Smooth muscle cell (in vitro differentiated cells): ENCODE measurements around the gene TBC1D14. TPM values are rescaled to one million over a fixed set of nuclear protein-coding genes. Genes with fewer than 3 reads are reported as not detected.

Source experiments
- DNase-seq: peaks from one replicate; lab custom pipeline; 2025; ENCODE audit not compliant: unreplicated experiment; lab: John Stamatoyannopoulos, UW
- H2AFZ ChIP-seq: fragments of 200-600 bp; sonication (generic); 2 replicates; pipeline ENCODE4 v1.6.0; 2016; ENCODE audit warnings: antibody characterized with exemption, low read depth, mild to moderate bottlenecking
- H3F3A ChIP-seq: fragments of 200-600 bp; sonication (generic); 2 replicates; pipeline ENCODE4 v1.6.0; 2017; ENCODE audit warnings: antibody characterized with exemption, low read depth
- H3K27ac ChIP-seq: fragments of 200-600 bp; sonication (generic); 2 replicates; pipeline ENCODE4 v1.5.1; 2016; ENCODE audit warnings: low read depth, mild to moderate bottlenecking
- H3K27me3 ChIP-seq: fragments of 200-600 bp; sonication (generic); 2 replicates; pipeline ENCODE4 v1.6.1; 2016; ENCODE audit warnings: low read depth, mild to moderate bottlenecking
- H3K36me3 ChIP-seq: fragments of 200-600 bp; sonication (generic); 2 replicates; pipeline ENCODE4 v1.5.1; 2016; ENCODE audit warnings: low read depth
- H3K4me1 ChIP-seq: fragments of 200-600 bp; sonication (generic); 2 replicates; pipeline ENCODE4 v1.5.1; 2016; ENCODE audit warnings: low read depth
- H3K4me2 ChIP-seq: fragments of 200-600 bp; sonication (generic); 2 replicates; pipeline ENCODE4 v1.6.0; 2016; ENCODE audit warnings: mild to moderate bottlenecking
- H3K4me3 ChIP-seq: fragments of 200-600 bp; sonication (generic); 2 replicates; pipeline ENCODE4 v1.5.1; 2016; ENCODE audit warnings: mild to moderate bottlenecking
- H3K79me2 ChIP-seq: fragments of 200-600 bp; sonication (generic); 2 replicates; pipeline ENCODE4 v1.6.0; 2016; ENCODE audit warnings: low read depth, mild to moderate bottlenecking
- H3K9ac ChIP-seq: fragments of 200-600 bp; sonication (generic); 2 replicates; pipeline ENCODE4 v1.6.0; 2016; ENCODE audit warnings: low read depth
- H3K9me3 ChIP-seq: fragments of 200-600 bp; sonication (generic); replicated peaks from 2 replicates; pipeline ENCODE4 v1.5.1; 2016; ENCODE audit warnings: low read depth
- H4K20me1 ChIP-seq: fragments of 200-600 bp; sonication (generic); 2 replicates; pipeline ENCODE4 v1.6.0; 2016; ENCODE audit warnings: low read depth
- CTCF ChIP-seq: fragments of 200-600 bp; sonication (generic); IDR thresholded peaks from 2 replicates; pipeline ENCODE4 v1.5.1; 2017; ENCODE audit warnings: borderline replicate concordance, mild to moderate bottlenecking, antibody characterized with exemption; ENCODE audit not compliant: insufficient read depth, poor library complexity, severe bottlenecking
- WGBS: methylation state at CpG from one replicate; pipeline ENCODE4 v1.1.7; 2016; ENCODE audit warnings: low lambda C conversion rate; 5-methylcytosine and 5-hydroxymethylcytosine counted together
- polyA plus RNA-seq: library from polyadenylated mRNA; unstranded; fragments of >200 nt; fragmentation: Nextera tagmentation; extraction: Ambion mirVana; gene quantifications from 2 replicates; pipeline ENCODE4 v1.2.1, GENCODE V29; 2016
- total RNA-seq: library from RNA; depleted of rRNA; stranded (reverse); fragments of >200 nt; gene quantifications from 2 replicates; pipeline ENCODE4 v1.2.3, GENCODE V29; 2014

The TBC1D14 gene
- total and polyA plus RNA-seq, 2 experiments from 2014 or later = 13.0 to 24.4 TPM

- Histone ChIP-seq H3K4me2 (no peak overlapping the region), H3K4me3 (no peak overlapping the region), H3F3A (no peaks in the 10 kb centered on the region), H3K4me1 (peaks cover 9% of the 10 kb centered on the region), H4K20me1 (peaks cover 94% of the 10 kb centered on the region), H2AFZ (no peak overlapping the region), H3K9ac (no peak overlapping the region), H3K27ac (no peak overlapping the region), H3K27me3 (no peaks in the 10 kb centered on the region), H3K9me3 (no peaks in the 10 kb centered on the region), H3K36me3 (no peaks in the 10 kb centered on the region), H3K79me2 (peaks cover 76% of the 10 kb centered on the region)
- 95% methylated on average over 12 of the region's 12 CpGs for WGBS
- no peak for DNase-seq
- TF ChIP-seq CTCF = no peak
Measured at GRCh38 chr4:7048642-7049041, 139.0 kb downstream of the TBC1D14 start.

- TF ChIP-seq CTCF = no peak
- Histone ChIP-seq H3K79me2 (peaks cover 70% of the 10 kb centered on the region), H3K4me2 (no peak overlapping the region), H3K27me3 (no peaks in the 10 kb centered on the region), H3K36me3 (no peaks in the 10 kb centered on the region), H4K20me1 (peaks cover 91% of the 10 kb centered on the region), H3F3A (no peaks in the 10 kb centered on the region), H2AFZ (no peak overlapping the region), H3K9me3 (no peaks in the 10 kb centered on the region), H3K4me1 (peaks cover 6% of the 10 kb centered on the region), H3K9ac (no peak overlapping the region), H3K27ac (no peak overlapping the region), H3K4me3 (no peak overlapping the region)
- 97% methylated on average over 4 of the region's 4 CpGs for WGBS
- DNase-seq = no peak
Measured at GRCh38 chr4:7049295-7049694, 139.7 kb downstream of the TBC1D14 start.

GRCh38 chr4:7049739-7050138 is 140.1 kb downstream of the TBC1D14 start:
- Histone ChIP-seq H2AFZ (no peak overlapping the region), H4K20me1 (peaks cover 87% of the 10 kb centered on the region), H3K9ac (no peak overlapping the region), H3K27me3 (no peaks in the 10 kb centered on the region), H3K27ac (no peak overlapping the region), H3K79me2 (peaks cover 65% of the 10 kb centered on the region), H3K4me1 (peaks cover 1% of the 10 kb centered on the region), H3K9me3 (no peaks in the 10 kb centered on the region), H3F3A (no peaks in the 10 kb centered on the region), H3K4me2 (no peak overlapping the region), H3K4me3 (no peak overlapping the region), H3K36me3 (no peaks in the 10 kb centered on the region)
- no peak for TF ChIP-seq CTCF
- WGBS = 99% methylated on average over 11 of the region's 11 CpGs
- no peak for DNase-seq

GRCh38 chr4:7050481-7051143 is 141.0 kb downstream of the TBC1D14 start:
- WGBS = 95% methylated on average over 36 of the region's 36 CpGs
- H3K27me3 ChIP-seq = no peaks in the 10 kb centered on the region
- no peaks in the 10 kb centered on the region for H3K9me3 ChIP-seq
- peaks cover 60% of the 10 kb centered on the region for H3K79me2 ChIP-seq
- no peak for TF ChIP-seq CTCF
- no peaks in the 10 kb centered on the region for H3F3A ChIP-seq
- no peaks in the 10 kb centered on the region for H3K36me3 ChIP-seq
- peaks cover 78% of the 10 kb centered on the region for H4K20me1 ChIP-seq
- no peaks in the 10 kb centered on the region for H3K4me1 ChIP-seq
- no peak overlapping the region for H2AFZ ChIP-seq
- H3K4me3 ChIP-seq = no peak overlapping the region
- no peak overlapping the region for H3K9ac ChIP-seq
- no peak overlapping the region for H3K27ac ChIP-seq
- no peak for DNase-seq
- no peak overlapping the region for H3K4me2 ChIP-seq
